Subcutaneous abdominal adipose tissue (tissue), 5 donors: Measurements from ENCODE around the gene COL21A1.

Experiments
- H3K27ac ChIP-seq: one replicate; pipeline ENCODE4 v1.7.0; 2013; ENCODE audit warnings: low read depth, mild to moderate bottlenecking, inconsistent platforms, low read length, moderate library complexity
- H3K27me3 ChIP-seq, 5 donors: one replicate each; pipeline ENCODE4 v1.7.0; 2013; ENCODE audit warnings: low read length in 5 of 5, inconsistent platforms in 1 of 5; ENCODE audit not compliant: control insufficient read depth in 5 of 5, insufficient read depth in 4 of 5
- H3K36me3 ChIP-seq, 5 donors: one replicate each; pipeline ENCODE4 v1.7.0; 2013; ENCODE audit warnings: low read length in 5 of 5; ENCODE audit not compliant: control insufficient read depth in 5 of 5, insufficient read depth in 5 of 5
- H3K4me1 ChIP-seq, 5 donors: one replicate each; pipeline ENCODE4 v1.7.0; 2013; ENCODE audit warnings: low read length in 5 of 5, mild to moderate bottlenecking in 3 of 5, moderate library complexity in 1 of 5; ENCODE audit not compliant: control insufficient read depth in 5 of 5, insufficient read depth in 5 of 5
- H3K4me3 ChIP-seq, 5 donors: one replicate each; pipeline ENCODE4 v1.7.0; 2013; ENCODE audit warnings: low read length in 5 of 5, low read depth in 1 of 5
- H3K9ac ChIP-seq, 5 donors: one replicate each; pipeline ENCODE4 v1.7.0; 2013; ENCODE audit warnings: low read length in 5 of 5, mild to moderate bottlenecking in 4 of 5, moderate library complexity in 3 of 5
- H3K9me3 ChIP-seq, 5 donors: one replicate each; pipeline ENCODE4 v1.7.0; 2013; ENCODE audit warnings: low read length in 5 of 5; ENCODE audit not compliant: control insufficient read depth in 5 of 5
- donor health status: healthy.
- donor health status: healthy.
- donor health status: healthy.
- donor health status: healthy.
- donor health status: healthy.

Gene COL21A1

GRCh38 chr6:56072856-56073255, 174.5 kb downstream of the COL21A1 start:
- Histone ChIP-seq H3K27me3 (no peaks in the 10 kb centered on the region), H3K9me3 (no peaks in the 10 kb centered on the region), H3K4me3 (no peak overlapping the region), H3K9ac (no peak overlapping the region), H3K4me1 (peaks cover 0 to 4% (median 0%) of the 10 kb centered on the region in 5 donors), H3K36me3 (no peaks in the 10 kb centered on the region), H3K27ac (no peak overlapping the region)

GRCh38 chr6:56065408-56065807, 182.0 kb downstream of the COL21A1 start:
- H3K27me3 ChIP-seq, result no peaks in the 10 kb centered on the region
- no peak overlapping the region for H3K9ac ChIP-seq
- H3K9me3 ChIP-seq, result no peaks in the 10 kb centered on the region
- no peak overlapping the region for H3K4me3 ChIP-seq
- H3K27ac ChIP-seq, result no peak overlapping the region
- H3K36me3 ChIP-seq, result no peaks in the 10 kb centered on the region
- no peaks in the 10 kb centered on the region for H3K4me1 ChIP-seq

GRCh38 chr6:56062836-56063235, 184.5 kb downstream of the COL21A1 start:
- Histone ChIP-seq H3K4me3 (no peak overlapping the region), H3K9me3 (no peaks in the 10 kb centered on the region), H3K36me3 (no peaks in the 10 kb centered on the region), H3K9ac (no peak overlapping the region), H3K27me3 (no peaks in the 10 kb centered on the region), H3K27ac (no peak overlapping the region), H3K4me1 (no peaks in the 10 kb centered on the region)

- Histone ChIP-seq H3K36me3 (no peaks in the 10 kb centered on the region), H3K27me3 (no peaks in the 10 kb centered on the region), H3K9ac (no peak overlapping the region)
Measured at GRCh38 chr6:56058636-56059035, 188.7 kb downstream of the COL21A1 start.

GRCh38 chr6:56055081-56055704, 192.2 kb downstream of the COL21A1 start:
- Histone ChIP-seq H3K9ac (no peak overlapping the region), H3K4me3 (no peak overlapping the region), H3K4me1 (no peaks in the 10 kb centered on the region), H3K27ac (no peak overlapping the region), H3K27me3 (no peaks in the 10 kb centered on the region), H3K36me3 (no peaks in the 10 kb centered on the region), H3K9me3 (no peaks in the 10 kb centered on the region)

More at GRCh38 chr6:56058636-56059035, 188.7 kb downstream of the COL21A1 start:
- H3K4me1 ChIP-seq, result no peaks in the 10 kb centered on the region
- H3K27ac ChIP-seq, result no peak overlapping the region
- no peak overlapping the region for H3K4me3 ChIP-seq
- H3K9me3 ChIP-seq, result no peaks in the 10 kb centered on the region

GRCh38 chr6:56051202-56051598, 196.2 kb downstream of the COL21A1 start:
- H3K4me1 ChIP-seq, result no peaks in the 10 kb centered on the region
- H3K4me3 ChIP-seq, result no peak overlapping the region
- no peak overlapping the region for H3K9ac ChIP-seq
- H3K27ac ChIP-seq, result no peak overlapping the region
- H3K36me3 ChIP-seq, result no peaks in the 10 kb centered on the region
- no peaks in the 10 kb centered on the region for H3K9me3 ChIP-seq
- no peaks in the 10 kb centered on the region for H3K27me3 ChIP-seq

GRCh38 chr6:56050530-56051201, 196.7 kb downstream of the COL21A1 start:
- Histone ChIP-seq H3K27me3 (no peaks in the 10 kb centered on the region), H3K4me1 (no peaks in the 10 kb centered on the region), H3K36me3 (no peaks in the 10 kb centered on the region), H3K9me3 (no peaks in the 10 kb centered on the region), H3K9ac (no peak overlapping the region), H3K4me3 (no peak overlapping the region), H3K27ac (no peak overlapping the region)

GRCh38 chr6:56048601-56049000, 198.8 kb downstream of the COL21A1 start:
- no peak overlapping the region for H3K4me3 ChIP-seq
- no peak overlapping the region for H3K9ac ChIP-seq
- no peak overlapping the region for H3K27ac ChIP-seq
- no peaks in the 10 kb centered on the region for H3K4me1 ChIP-seq
- H3K27me3 ChIP-seq, result no peaks in the 10 kb centered on the region
- no peaks in the 10 kb centered on the region for H3K36me3 ChIP-seq
- no peaks in the 10 kb centered on the region for H3K9me3 ChIP-seq

GRCh38 chr6:56047931-56048540, 199.3 kb downstream of the COL21A1 start:
- no peak overlapping the region for H3K4me3 ChIP-seq
- no peak overlapping the region for H3K27ac ChIP-seq
- no peaks in the 10 kb centered on the region for H3K9me3 ChIP-seq

GRCh38 chr6:56046576-56046975, 200.8 kb downstream of the COL21A1 start:
- no peaks in the 10 kb centered on the region for H3K9me3 ChIP-seq
- H3K27ac ChIP-seq, result no peak overlapping the region
- H3K4me3 ChIP-seq, result no peak overlapping the region
- no peaks in the 10 kb centered on the region for H3K27me3 ChIP-seq
- no peak overlapping the region for H3K9ac ChIP-seq
- no peaks in the 10 kb centered on the region for H3K4me1 ChIP-seq
- H3K36me3 ChIP-seq, result no peaks in the 10 kb centered on the region

More at GRCh38 chr6:56047931-56048540, 199.3 kb downstream of the COL21A1 start:
- no peak overlapping the region for H3K9ac ChIP-seq
- no peaks in the 10 kb centered on the region for H3K27me3 ChIP-seq
- H3K36me3 ChIP-seq, result no peaks in the 10 kb centered on the region
- no peaks in the 10 kb centered on the region for H3K4me1 ChIP-seq
